HG03159 (cell line): ENCODE results near the gene RTEL1.
"Not testable (repeated sequence)": the region's sequence is repeated elsewhere in the genome, so short reads cannot be mapped to it uniquely, and the experiment has no call there.

Experiments
- ATAC-seq: cut with Tn5 transposase; IDR thresholded peaks from one replicate; pipeline ENCODE4 v1.9.1; 2021; ENCODE audit warnings: mild to moderate bottlenecking, moderate library complexity; ENCODE audit not compliant: unreplicated experiment

RTEL1 gene

GRCh38 chr20:63628246-63628975 is 29.7 kb upstream of the RTEL1 start:
- ATAC-seq: no peak

DNA sequence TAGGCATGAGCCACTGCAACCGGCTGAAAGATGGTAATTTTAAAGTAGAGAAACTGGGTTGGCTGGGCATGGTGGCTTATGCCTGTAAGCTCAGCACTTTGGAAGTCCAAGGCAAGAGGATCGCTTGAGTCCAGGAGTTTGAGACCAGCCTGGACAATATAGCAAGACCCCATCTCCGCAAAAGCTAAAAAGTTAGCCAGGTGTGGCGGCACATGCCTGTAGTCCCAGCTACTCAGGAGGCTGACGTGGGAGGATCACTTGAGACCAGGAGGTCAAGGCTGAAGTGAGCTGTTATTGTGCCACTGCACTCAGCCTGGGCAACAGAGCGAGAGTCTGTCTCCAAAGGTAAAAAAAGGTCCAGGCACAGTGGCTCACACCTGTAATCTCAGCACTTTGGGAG is 27.2 kb upstream of the RTEL1 start:
- not testable (repeated sequence) for ATAC-seq

GRCh38 chr20:63631426-63631825 is 26.7 kb upstream of the RTEL1 start:
- ATAC-seq: not testable (repeated sequence)

GRCh38 chr20:63633732-63634131 is 24.4 kb upstream of the RTEL1 start:
- no peak for ATAC-seq

GRCh38 chr20:63635431-63636141 is 22.5 kb upstream of the RTEL1 start:
- ATAC-seq: no peak

- ATAC-seq: no peak
Measured at GRCh38 chr20:63636752-63637628, 21.1 kb upstream of the RTEL1 start.

DNA sequence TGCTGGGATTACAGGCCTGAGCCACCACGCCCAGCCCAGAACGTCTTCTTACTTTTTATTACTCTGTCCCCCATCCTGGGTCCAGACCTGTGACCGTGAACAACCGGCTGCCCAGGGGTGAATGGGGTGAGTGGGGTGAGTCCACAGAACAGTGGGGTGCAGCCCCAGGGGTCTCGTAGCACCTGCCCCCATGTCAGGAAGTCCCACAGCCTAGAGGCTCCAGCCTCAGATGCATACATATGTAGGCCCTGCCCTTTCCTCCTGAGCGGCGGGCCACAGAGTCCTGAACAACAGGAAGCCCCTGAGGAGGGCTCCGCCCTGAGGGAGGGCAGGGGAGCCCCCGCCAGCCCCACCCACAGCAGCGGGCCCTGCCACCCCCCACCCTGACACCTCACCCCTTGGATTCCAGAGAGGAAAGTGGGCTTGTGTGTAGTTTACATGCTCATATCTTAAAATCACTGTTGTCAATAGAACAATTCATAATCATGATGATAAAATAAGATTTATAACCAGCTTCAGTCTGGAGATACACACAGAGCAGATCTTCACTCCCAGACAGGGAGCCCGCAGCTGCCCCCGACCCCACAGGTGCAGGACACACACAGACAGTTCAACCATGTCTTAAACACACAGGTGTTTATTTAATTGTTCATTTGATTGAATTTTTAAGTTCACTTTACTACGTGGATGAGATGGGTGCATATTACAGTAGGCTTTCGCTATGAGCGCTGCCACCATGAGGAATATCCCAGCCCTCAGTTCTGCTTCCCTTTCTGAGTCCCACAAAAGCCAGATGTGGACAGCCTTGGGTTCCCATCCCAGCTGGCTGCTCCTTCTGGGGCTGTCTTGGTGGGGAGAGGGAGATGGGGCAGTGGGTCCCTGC is 18.8 kb upstream of the RTEL1 start:
- ATAC-seq: no peak

DNA sequence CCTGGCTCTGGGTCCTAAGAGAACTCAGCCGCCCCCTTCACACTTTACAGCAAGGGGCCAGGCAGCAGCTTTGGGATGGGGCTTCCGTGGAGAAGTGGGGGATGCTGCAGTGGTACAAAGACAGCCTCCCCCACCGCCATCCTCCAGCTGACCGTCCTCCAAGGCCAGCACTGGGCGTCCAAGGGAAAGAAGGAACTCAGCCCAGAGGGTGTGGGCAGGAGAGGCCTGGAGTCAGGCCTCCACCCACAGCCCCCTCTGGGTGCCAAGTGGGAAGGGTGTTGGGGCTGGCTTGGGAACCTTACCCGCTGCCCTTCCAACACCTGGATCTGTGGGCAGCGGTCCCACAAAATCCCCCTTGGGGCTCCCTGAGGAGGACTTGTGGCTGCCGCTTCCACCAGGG is 18.0 kb upstream of the RTEL1 start:
- no peak for ATAC-seq

DNA sequence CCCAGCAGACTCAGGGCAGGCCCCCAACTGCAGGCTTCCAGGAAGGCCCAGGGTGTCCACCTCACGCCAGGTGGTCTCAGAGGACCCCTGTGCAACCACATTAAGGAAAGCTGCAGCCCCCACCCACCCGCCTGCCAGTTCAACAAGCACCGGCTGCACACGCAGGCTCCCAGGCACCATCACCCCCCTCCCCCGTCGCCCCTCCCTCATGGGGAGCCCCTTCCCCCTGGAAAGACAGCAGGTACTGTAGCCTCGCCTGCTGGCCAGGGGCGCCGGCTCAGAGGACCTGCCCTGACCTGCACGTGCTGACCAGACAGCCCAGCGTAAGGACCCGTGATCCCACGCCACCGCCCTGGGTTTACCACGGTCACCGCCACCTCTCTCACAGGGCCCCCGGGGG is 17.4 kb upstream of the RTEL1 start:
- ATAC-seq: not testable (repeated sequence)

GRCh38 chr20:63641146-63641791 is 16.8 kb upstream of the RTEL1 start:
- peak; percentile 19 for ATAC-seq

DNA sequence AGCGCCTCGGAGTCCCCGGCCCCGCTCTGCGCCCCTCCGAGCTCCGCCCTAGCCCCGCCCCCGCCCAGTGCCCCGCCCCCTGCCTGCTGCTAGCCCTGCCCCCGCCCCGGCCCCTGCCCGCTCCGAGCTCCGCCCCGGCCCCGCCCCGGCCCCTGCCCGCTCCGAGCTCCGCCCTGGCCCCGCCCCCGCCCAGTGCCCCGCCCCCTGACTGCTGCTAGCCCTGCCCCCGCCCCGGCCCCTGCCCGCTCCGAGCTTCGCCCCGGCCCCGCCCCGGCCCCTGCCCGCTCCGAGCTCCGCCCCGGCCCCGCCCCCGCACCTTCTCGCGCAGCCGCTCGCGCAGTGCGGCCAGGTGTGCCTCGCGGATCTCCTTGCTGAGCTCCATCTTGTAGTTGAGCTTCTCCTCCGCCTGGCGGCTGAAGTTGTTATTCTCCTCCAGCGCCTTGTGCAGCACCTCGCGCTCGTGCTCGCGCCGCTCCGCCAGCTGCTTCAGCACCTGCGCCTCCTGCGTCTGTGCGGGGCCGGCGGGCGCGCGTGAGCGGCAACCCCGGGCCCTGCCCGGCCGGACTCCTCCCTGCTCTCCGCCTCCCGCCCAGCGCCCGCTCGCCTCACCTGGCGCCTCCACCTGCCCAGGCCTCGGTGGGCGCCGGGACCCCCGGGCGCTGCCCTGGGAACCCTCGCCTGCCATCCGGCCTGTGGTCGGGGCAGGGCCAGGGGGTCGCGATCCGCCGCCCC is 16.2 kb upstream of the RTEL1 start:
- peak; percentile 73 for ATAC-seq

DNA sequence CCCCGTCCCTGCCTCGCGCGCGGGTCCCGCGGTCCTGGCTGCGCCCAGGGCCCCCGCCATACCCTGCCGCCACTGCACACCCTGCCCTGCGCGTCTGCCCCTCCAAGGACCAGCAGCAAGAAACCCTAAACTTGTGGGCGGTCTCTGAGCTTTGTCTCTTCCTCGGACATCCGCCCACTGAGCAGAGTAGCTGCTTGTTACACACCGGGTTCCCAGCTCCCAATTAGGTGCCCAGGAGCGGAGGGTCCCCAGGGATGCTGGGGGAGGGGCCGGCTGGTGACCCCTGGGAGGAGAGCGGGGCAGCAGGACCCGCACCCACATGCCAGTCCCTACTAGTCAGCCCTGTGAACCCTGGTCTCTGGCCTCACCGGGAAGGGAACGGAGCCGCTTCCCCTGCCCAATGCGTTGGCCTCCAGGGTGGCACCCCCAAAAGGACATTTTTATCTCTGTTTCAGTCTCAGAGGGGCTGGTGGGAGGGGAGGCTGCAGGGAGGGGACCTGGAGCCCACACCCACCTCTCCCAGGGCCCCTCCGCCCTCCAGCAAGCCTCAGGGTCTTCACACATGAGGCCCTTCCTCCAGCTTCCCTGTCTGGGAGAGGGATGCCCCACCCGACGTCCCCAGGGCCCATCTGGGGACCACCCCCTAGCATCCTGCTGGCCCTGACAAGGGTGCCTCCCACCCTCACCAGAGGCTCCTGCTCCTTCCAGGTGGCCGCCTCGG is 15.4 kb upstream of the RTEL1 start:
- ATAC-seq: no peak

DNA sequence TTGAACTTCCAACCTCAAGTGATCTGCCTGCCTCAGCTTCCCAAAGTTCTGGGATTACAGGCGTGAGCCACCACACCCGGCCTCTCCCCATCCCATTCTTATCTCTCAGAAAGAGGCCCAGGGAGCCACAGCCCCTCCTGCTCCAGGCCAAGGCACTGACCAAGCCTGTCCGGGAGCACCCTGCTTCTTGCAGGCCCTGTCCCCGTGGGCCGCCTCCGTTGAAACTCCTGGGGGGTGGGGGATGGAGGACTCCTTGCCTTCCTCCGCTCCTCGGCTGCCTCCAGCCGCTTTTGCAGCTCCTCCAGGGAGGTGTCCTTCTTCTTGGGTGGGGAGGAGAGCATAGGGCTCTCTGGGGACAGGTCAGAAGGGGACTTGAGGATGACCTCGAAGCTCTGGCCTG is 14.6 kb upstream of the RTEL1 start:
- ATAC-seq: no peak

GRCh38 chr20:63643946-63644345 is 14.2 kb upstream of the RTEL1 start:
- ATAC-seq: no peak

DNA sequence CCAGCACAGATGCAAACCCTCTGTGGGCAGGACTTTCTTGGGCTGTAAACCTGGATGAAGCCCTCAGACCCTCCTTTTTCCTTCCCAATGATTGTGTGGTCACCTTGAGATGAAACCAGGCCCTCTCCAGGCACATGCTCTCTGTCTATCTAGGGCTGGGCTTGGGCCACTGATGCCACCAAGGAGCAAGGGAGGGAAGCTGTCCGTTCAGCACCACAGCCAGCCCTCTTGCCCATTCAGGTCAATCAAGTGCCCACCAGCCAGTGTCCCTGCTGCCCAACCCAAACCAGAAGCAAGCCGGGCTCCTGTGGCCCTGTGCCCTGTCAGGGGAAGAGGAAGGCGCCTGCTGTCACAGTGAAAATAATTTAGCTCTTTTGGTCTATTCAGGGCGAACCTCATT is 12.9 kb upstream of the RTEL1 start:
- no peak for ATAC-seq

DNA sequence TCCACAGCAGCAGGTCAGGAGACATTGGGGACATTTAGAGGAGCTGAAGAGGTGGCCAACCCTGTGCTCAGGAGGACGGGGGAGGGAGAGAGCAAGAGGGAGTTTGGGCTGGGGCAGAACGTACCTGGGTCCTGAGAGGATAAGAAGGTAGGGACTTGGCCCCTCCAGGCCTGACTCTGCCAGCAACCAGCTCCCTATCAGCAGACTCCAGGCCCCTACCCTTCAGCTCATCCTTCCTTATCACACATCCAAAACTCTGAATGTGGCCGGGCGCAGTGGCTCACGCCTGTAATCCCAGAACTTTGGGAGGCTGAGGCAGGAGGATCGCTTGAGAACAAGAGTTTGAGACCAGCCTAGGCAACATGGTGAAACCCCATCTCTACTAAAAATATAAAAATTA is 9.9 kb upstream of the RTEL1 start:
- no peak for ATAC-seq

DNA sequence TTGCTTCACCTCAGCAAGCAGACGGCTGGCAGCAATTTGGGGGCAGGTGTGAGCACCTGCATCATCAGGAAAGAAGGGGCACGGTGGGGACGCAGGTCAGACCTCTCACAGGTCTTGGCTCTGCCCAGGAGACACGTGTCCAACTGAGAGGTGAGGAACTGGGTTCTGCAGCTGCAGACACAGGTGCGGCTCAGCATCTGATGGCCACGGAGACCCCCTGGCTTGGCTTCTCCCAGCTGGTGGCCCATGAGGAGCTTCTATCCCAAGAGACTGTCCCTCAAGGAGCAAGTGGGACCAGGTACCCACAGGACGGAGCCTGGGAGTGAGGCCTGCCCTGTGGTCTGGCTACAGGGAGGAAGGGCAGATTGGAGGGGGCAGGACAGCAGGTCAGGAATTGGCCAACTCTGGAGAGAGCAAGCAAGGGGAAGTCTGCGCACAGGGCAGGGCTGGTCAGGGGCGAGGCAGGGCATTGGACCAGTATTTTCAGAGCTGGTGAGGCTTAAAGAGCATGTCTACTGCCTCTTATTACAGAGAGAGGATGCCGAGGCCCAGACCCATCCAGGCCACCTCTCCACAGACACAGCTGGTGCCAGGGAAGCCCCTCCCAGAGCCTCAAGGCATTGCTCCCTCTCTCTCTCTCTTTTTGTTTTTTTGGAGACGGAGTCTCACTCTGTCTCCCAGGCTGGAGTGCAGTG is 9.1 kb upstream of the RTEL1 start:
- no peak for ATAC-seq

DNA sequence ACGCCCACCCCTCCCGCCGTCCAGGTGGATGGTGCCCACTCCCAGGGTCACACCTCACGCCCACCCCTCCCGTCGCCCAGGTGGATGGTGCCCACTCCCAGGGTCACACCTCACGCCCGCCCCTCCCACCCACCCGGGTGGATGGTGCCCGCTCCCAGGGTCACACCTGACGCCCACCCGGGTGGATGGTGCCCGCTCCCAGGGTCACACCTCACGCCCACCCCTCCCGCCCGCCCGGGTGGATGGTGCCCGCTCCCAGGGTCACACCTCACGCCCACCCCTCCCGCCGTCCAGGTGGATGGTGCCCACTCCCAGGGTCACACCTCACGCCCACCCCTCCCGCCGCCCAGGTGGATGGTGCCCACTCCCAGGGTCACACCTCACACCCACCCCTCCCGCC is 7.6 kb upstream of the RTEL1 start:
- ATAC-seq: not testable (repeated sequence)

DNA sequence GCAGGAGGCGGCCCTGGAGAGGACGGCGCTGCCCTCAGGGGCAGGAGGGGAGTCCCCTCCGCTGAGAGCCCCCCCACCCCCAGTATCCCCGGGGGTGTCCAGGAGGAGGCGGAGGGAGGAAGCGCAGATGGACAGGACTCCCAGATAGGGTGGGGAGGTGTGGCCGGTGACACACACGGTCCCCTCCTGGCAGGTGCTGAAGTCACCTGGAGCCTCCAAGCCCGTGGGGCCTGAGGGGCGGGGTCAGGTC is 6.2 kb upstream of the RTEL1 start:
- ATAC-seq: no peak
